Keratinocyte (primary cell): ENCODE measurements around the gene NRG3. TPM values are rescaled to one million over a fixed set of nuclear protein-coding genes. Genes with fewer than 3 reads are reported as not detected.

Experiments
- DNase-seq: peaks from one replicate; pipeline ENCODE4 v3.0.0-alpha.2; 2011; ENCODE audit warnings: low read depth, missing footprints, low spot score
- FAIRE-seq: peaks from 2 replicates; lab custom pipeline; 2011; peaks lifted over from hg19 to GRCh38; lab: Jason Lieb, UNC
- H2AFZ ChIP-seq: 2 replicates; pipeline ENCODE4 v1.6.0; 2012; ENCODE audit warnings: low read length, control low read depth, inconsistent platforms; ENCODE audit not compliant: control insufficient read depth
- H3K27ac ChIP-seq: 2 replicates; pipeline ENCODE4 v1.5.1; 2011; ENCODE audit warnings: low read length; ENCODE audit not compliant: control insufficient read depth, insufficient read depth
- H3K27me3 ChIP-seq: 3 replicates; pipeline ENCODE4 v1.6.0; 2011; ENCODE audit warnings: low read length; ENCODE audit not compliant: control insufficient read depth, insufficient read depth; ENCODE audit errors: extremely low read depth
- H3K36me3 ChIP-seq, 2 experiments: 2 replicates in 1 of 2; 3 replicates in 1 of 2; pipeline ENCODE4 v1.5.1; 2011; ENCODE audit warnings: low read length in 2 of 2, mild to moderate bottlenecking in 1 of 2; ENCODE audit not compliant: control insufficient read depth in 2 of 2, insufficient read depth in 2 of 2; ENCODE audit errors: extremely low read depth in 1 of 2
- H3K4me1 ChIP-seq: 3 replicates; pipeline ENCODE4 v1.5.1; 2011; ENCODE audit warnings: low read length; ENCODE audit not compliant: control insufficient read depth, insufficient read depth; ENCODE audit errors: extremely low read depth
- H3K4me2 ChIP-seq: 3 replicates; pipeline ENCODE4 v1.6.0; 2011; ENCODE audit warnings: low read depth, low read length; ENCODE audit not compliant: control insufficient read depth, insufficient read depth; ENCODE audit errors: extremely low read depth
- H3K4me3 ChIP-seq, 3 experiments: fragments of 200-600 bp in 1 of 3; sonication (generic) in 1 of 3; 2 replicates in 2 of 3; 3 replicates in 1 of 3; pipeline ENCODE4 v1.5.1; 2011 to 2016; ENCODE audit warnings: low read length in 3 of 3, mild to moderate bottlenecking in 3 of 3, control low read depth in 2 of 3, inconsistent platforms in 1 of 3, low read depth in 1 of 3, mixed read lengths in 1 of 3, mixed run types in 1 of 3, moderate library complexity in 1 of 3; ENCODE audit not compliant: control insufficient read depth in 2 of 3, insufficient read depth in 2 of 3; ENCODE audit errors: extremely low read depth in 1 of 3
- H3K79me2 ChIP-seq: 2 replicates; pipeline ENCODE4 v1.6.0; 2012; ENCODE audit warnings: low read length; ENCODE audit not compliant: control insufficient read depth, insufficient read depth
- H3K9ac ChIP-seq: 3 replicates; pipeline ENCODE4 v1.6.0; 2011; ENCODE audit warnings: low read length; ENCODE audit not compliant: control insufficient read depth, insufficient read depth; ENCODE audit errors: extremely low read depth
- H3K9me1 ChIP-seq: 3 replicates; pipeline ENCODE4 v1.6.0; 2011; ENCODE audit warnings: low read length; ENCODE audit not compliant: control insufficient read depth, insufficient read depth; ENCODE audit errors: extremely low read depth
- H3K9me3 ChIP-seq: 2 replicates; pipeline ENCODE4 v1.5.1; 2012; ENCODE audit warnings: low read depth, low read length; ENCODE audit not compliant: control insufficient read depth
- H4K20me1 ChIP-seq: 3 replicates; pipeline ENCODE4 v1.6.0; 2011; ENCODE audit warnings: low read length; ENCODE audit not compliant: control insufficient read depth, insufficient read depth; ENCODE audit errors: extremely low read depth
- CTCF ChIP-seq, 3 experiments: IDR thresholded peaks in 1 of 3; conservative IDR thresholded peaks in 1 of 3; optimal IDR thresholded peaks in 1 of 3; 2 replicates in 2 of 3; 3 replicates in 1 of 3; pipeline versions ENCODE3 to v1.5.1; 2011; ENCODE audit warnings: low read length in 3 of 3, mild to moderate bottlenecking in 3 of 3, moderate library complexity in 2 of 3, control low read depth in 1 of 3, inconsistent platforms in 1 of 3; ENCODE audit not compliant: insufficient read depth in 2 of 3; ENCODE audit errors: extremely low read depth in 1 of 3
- EZH2 ChIP-seq: IDR thresholded peaks from one replicate; pipeline ENCODE4 v1.6.1; 2012; ENCODE audit warnings: inconsistent platforms, mild to moderate bottlenecking, low read length, moderate library complexity
- dilution Hi-C: fragments of 300-500 bp; cut with MboI; formaldehyde crosslinking; loops from one replicate; pipeline ENCODE4 v1.7.0; 2020; ENCODE audit warnings: low sequenced_read_pairs; ENCODE audit not compliant: extremely low pct_ligation_motif_present
- polyA plus RNA-seq, 5 experiments: library from polyadenylated mRNA; depleted of rRNA in 3 of 5; stranded (reverse) in 3 of 5; stranded (forward) in 1 of 5; unstranded in 1 of 5; fragments of >200 nt; gene quantifications; 1 replicate in 1 of 5; 2 replicates in 3 of 5; 3 replicates in 1 of 5; pipeline versions ENCODE4 v1.2.1 to v1.2.3, GENCODE V29; 2011 to 2012; ENCODE audit warnings: missing spikeins in 2 of 5, low read depth in 1 of 5, low replicate concordance in 1 of 5

The NRG3 gene
- polyA plus RNA-seq, 1 donor (not counting 4 experiments of a cell fraction or from before 2014, with no cell fraction given): not detected

DNA sequence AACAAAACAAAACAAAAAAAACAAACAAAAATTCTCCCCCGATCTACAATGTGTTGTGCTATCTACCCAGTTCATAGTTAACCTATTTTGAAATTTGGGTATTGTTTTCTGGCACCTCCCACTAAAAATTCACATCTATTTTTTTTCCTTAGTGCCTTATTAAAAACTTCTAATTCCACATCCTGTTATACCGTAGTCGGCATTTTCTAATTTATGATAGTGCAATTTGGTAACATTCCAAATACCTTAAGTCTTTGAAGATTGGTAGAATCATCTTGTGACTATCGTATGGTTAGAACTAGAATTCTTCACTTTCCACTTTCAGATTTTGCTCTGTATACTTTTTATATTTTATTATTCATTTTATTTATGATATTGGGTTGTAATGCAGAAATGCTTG lies 4.5 kb upstream of the NRG3 start:
- Histone ChIP-seq H2AFZ (no peak overlapping the region), H3K4me1 (no peaks in the 10 kb centered on the region), H4K20me1 (no peaks in the 10 kb centered on the region), H3K9me3 (no peaks in the 10 kb centered on the region), H3K4me2 (no peak overlapping the region), H3K9me1 (no peaks in the 10 kb centered on the region), H3K4me3 (no peak overlapping the region), H3K79me2 (no peaks in the 10 kb centered on the region), H3K36me3 (no peaks in the 10 kb centered on the region), H3K27me3 (peaks cover 30% of the 10 kb centered on the region), H3K27ac (no peak overlapping the region), H3K9ac (no peak overlapping the region)
- dilution Hi-C loops: no loop called here
- DNase-seq (no peak), FAIRE-seq (no peak)
- TF ChIP-seq CTCF (optimal IDR thresholded peaks at IDR 0.05 in 1 of 3, IDR thresholded peaks at IDR 0.05 in 1 of 3, conservative IDR thresholded peaks at IDR 0.05 in 1 of 3; ENCODE audit: extremely low read depth in 1 of 3, insufficient read depth in 2 of 3, low read length in 3 of 3): no peak
- TF ChIP-seq EZH2: no peak

DNA sequence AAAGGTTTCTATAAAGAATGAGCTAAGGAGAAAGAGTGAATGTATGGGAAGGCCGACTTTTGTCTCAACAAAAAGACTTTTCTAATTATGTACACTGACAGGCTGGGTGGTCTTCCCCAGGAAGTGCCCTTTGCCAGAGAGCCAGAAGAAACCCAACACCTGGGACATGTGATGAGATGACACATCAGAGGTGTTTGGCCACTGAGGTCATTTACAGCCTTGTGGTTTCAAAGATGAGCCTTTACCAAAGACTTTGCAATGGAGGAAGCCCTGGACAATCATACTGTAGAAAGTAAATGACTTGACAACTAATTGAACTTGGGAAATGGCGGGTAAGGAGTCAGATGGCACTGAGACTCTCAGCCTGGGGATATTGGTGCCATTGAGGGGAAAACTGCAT lies 3.4 kb upstream of the NRG3 start:
- Histone ChIP-seq H3K79me2 (no peaks in the 10 kb centered on the region), H3K27ac (no peak overlapping the region), H3K4me2 (no peak overlapping the region), H3K9ac (no peak overlapping the region), H3K36me3 (no peaks in the 10 kb centered on the region), H3K4me3 (no peak overlapping the region), H3K27me3 (peaks cover 41% of the 10 kb centered on the region), H4K20me1 (no peaks in the 10 kb centered on the region), H3K9me3 (no peaks in the 10 kb centered on the region), H3K9me1 (no peaks in the 10 kb centered on the region), H2AFZ (no peak overlapping the region), H3K4me1 (no peaks in the 10 kb centered on the region)
- dilution Hi-C loops: no loop called here
- no peak for TF ChIP-seq EZH2
- TF ChIP-seq CTCF (optimal IDR thresholded peaks at IDR 0.05 in 1 of 3, IDR thresholded peaks at IDR 0.05 in 1 of 3, conservative IDR thresholded peaks at IDR 0.05 in 1 of 3; ENCODE audit: extremely low read depth in 1 of 3, insufficient read depth in 2 of 3, low read length in 3 of 3): no peak
- no peak for FAIRE-seq
- no peak for DNase-seq
